NCI-H2196 treated with DMSO at 0.1 percent for 48 hours (cell line): ENCODE measurements around the gene DUOX1.
"Not testable (repeated sequence)": the region's sequence is repeated elsewhere in the genome, so short reads cannot be mapped to it uniquely, and the experiment has no call there.

ENCODE experiments used
- DNase-seq: peaks from one replicate; lab custom pipeline; 2025; ENCODE audit not compliant: unreplicated experiment; lab: John Stamatoyannopoulos, UW

Gene DUOX1

DNA sequence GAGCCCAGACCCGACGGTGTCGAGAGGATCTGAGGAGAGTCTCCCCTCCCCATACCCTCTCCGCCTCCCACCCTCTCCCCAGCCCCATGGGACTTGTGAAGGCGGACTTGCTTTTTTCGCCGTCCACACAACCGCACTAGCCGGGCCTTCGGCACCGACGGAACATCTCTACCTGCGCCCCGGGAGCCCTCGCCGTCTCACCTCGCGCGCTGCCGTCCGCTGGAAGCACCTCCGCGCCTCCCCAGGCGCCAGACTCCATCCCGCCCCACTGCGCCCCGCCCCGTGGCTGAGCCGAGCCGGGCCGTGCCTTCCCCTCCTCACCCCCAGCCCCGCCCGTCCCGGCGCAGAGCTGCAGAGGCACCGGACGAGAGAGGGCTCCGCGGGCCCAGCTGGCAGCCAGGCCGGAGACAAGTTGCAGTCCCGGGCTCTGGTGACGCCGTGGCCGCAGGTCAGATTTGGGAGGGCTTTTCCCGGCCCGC is at the start of gene DUOX1, which contains the start of gene DUOXA1:
Gene DUOX1, plus strand, starts transcription at position 344 of the 479 bp plus-strand sequence. CDS start 1,973 bp downstream, outside the sequence.
Gene DUOXA1, minus strand, starts transcription at position 229 of the 479 bp plus-strand sequence. CDS start 6,865 bp downstream, outside the sequence.
- DNase-seq, result no peak

GRCh38 chr15:45080593-45080992 is 49.2 kb upstream of the DUOX1 start:
- DNase-seq, result not testable (repeated sequence)

DNA sequence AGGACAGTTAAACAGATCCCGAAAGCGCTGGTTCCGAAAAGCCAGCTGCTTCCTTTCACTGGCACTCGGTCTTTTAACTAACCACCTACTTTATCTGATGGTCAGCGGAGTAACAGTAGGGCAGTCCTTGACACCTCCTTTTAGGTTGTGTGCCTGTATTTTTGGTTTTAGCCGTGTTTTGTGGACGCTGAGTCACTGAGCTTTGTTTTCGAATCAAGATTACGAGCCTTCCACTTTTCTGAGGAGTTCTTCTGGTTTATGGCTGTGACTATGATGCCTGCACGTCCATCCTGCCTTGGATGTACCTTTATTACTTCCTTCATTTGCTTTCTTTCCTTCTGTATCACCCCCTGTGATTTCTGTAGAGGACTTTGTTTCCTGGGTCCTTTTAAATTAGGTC is 47.4 kb upstream of the DUOX1 start:
- not testable (repeated sequence) for DNase-seq

DNA sequence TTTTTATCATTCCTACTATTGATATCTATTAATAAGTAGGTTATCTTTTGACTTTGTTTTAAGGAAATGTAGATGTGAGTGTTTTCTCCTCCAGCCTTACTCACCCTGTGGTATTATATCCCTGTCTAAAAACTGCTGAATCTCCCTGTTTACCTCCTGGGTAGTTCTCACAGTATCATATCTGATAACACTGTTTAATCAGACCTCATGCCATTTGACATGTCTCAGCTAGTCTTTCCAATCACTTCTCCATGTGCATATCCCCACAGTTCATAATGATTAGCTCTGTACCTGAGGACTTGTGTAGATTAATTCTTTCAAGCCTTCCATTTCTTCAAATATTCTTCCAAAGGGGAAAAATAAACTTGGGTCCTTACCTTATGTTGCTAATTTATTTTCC is 46.6 kb upstream of the DUOX1 start:
- DNase-seq, result no peak

GRCh38 chr15:45084163-45084562 is 45.6 kb upstream of the DUOX1 start:
- no peak for DNase-seq

DNA sequence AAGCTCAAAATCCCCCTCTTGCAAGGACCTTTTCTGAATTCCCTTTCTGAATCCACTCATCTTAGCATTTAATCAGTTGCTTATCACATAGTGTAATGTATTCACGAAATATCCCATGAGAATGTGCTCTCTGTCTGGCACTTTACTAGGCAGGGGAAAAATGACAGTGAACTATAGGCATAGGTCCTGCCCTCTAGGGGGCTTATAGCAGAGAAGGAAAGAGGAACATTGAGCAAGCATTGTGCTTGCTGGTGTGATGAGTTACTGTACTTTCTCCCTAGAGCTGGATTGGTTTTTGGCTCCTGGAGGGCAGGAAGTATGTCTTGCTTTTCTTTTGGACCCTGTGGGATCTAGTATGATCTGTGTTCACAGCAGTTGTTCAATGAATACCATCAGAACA is 42.3 kb upstream of the DUOX1 start:
- DNase-seq, result no peak

DNA sequence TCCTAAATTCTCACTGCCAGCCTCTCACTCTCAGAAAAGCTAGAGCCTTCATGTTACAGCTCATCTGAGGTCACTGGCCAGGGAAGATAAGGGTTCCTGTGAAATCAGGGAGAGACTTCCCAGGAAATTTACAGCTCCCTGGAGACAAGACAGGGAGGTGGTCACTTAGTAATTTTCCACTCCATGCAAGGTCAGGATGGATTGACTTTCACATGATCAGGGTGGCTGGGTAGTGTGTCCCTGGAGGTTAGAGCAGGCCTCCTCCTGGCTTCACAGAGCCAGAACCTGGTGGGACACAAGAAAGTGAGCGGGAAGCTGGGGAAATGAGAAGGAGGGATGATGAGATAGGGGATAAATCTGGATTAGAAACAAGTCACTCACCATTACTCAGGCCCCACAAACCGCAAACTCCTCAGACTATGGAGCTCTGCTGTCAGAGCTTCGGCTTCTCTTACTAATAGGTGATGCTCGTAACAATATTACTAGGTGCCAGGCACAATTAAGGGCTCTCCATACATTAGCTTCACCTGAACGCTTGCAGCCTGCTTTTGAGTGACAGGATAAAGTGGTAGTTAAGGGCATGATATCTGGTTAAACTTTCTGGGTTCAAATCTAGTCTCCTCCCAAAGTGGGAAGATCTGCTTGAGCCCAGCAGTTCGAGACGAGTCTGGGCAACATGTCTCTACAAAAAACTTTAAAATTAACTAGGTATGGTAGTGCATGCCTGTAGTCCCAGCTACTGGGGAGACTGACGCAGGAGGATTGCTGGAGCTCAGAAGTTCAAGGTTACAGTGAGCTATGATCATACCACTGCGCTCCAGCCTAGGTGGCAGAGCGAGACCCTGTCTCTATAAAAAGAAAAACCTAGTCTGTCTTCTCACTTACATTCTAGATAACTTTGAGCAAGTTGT is 40.7 kb upstream of the DUOX1 start:
- no peak for DNase-seq

DNA sequence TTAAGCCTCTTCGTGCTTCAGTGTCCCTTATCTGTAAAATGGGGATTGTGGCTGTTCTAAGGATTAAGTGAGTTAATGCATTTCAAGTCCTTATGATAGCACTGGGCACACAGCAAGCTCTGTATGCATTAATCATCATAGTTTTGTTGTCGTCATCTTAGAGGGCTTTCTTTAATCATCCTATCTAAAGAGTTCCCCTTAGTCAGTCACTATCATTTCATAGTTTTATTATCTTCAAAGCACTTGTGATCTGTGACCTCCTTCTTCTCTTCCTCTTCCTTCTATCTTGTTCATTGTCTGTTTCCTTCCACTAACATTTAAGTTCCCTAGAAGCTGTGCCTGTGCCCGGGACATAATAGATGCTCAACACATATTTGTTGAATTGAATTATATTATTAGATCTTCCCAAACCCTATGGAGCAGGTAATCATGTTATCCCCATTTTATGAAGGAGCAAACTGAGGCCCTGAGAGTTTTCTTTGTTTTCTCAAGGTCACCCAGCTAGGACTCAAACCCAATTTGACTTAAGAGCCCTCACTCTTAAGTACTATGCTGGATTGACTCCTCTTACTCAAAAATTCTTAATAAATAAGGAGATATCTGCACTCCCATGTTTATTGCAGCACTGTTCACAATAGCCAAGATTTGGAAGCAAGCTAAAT is 40.0 kb upstream of the DUOX1 start:
- no peak for DNase-seq

GRCh38 chr15:45091161-45091560 is 38.6 kb upstream of the DUOX1 start:
- no peak for DNase-seq

DNA sequence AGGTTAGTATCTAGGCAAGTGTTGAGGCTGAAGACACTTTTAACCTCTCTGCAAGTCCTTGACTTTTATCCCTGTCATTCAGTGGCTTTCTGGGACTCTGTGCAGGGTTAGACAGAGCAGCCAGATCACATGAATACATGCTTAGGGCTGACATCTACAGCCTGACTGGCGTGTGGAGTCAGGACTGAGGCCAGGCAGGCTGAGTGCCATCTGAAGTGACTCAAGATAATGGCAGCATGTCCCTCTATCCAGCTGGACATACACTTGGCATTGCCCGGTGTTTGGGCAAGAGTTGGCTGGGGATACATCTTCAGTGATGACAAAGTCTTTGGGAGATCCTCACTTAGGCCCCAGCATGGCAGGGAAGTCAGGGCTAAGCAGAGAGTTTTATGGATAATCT is 38.2 kb upstream of the DUOX1 start:
- DNase-seq, result no peak

DNA sequence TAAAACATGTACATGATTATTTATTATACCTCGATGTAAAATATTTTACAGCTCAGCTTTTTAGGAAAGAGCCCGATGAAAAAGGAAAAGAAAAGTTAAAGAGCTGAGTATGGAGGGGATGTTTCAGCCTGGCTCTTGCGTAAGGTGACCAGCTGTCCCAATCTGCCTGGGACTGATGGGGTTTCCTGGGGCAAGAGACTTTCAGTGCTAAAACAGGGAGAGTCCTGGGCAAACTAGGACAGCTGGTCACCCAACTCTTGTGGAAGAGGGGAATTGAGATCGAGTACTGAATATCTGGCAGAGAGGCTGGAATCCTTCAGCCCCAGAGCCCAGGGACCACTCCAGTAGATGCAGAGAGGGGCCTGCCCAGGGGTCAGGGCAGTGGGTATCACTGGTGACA is 36.8 kb upstream of the DUOX1 start:
- DNase-seq, result no peak

GRCh38 chr15:45093622-45094357 is 36.0 kb upstream of the DUOX1 start:
- DNase-seq, result no peak

GRCh38 chr15:45094358-45094730 is 35.5 kb upstream of the DUOX1 start:
- no peak for DNase-seq

- DNase-seq, result no peak
These were observed 34.1 kb upstream of the DUOX1 start for GRCh38 chr15:45095661-45096060.

- DNase-seq, result no peak
These were observed 32.3 kb upstream of the DUOX1 start for GRCh38 chr15:45097466-45097865.

DNA sequence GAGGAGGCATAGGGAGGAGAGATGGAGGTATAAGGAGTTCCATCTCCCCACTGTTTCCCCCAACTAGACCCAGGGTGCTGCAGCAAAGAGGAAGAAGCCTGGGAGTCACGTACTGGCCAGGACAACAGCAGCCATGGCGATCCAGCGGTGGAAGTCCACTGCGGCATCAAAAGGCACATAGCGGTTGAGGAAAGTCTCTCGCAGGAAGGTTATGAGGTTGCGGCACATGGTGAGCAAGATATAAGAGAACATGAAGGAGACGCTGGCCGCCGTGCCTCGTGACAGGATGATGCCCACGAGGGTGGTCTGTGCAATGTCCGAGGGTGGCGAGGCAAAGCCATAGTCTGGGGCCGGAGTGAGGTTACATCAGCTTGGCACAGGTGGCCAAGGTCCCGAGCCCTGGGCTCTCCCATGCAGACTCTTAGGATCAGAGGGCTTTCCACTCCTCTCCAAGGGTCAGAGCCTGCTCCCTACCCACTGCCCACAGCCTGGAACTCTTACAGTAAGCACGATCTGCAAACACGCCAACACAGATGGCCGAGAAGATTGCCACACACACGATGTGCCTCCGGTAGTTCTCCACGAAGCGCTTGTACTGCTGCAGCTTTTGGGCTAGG is 30.1 kb upstream of the DUOX1 start:
- DNase-seq, result no peak

DNA sequence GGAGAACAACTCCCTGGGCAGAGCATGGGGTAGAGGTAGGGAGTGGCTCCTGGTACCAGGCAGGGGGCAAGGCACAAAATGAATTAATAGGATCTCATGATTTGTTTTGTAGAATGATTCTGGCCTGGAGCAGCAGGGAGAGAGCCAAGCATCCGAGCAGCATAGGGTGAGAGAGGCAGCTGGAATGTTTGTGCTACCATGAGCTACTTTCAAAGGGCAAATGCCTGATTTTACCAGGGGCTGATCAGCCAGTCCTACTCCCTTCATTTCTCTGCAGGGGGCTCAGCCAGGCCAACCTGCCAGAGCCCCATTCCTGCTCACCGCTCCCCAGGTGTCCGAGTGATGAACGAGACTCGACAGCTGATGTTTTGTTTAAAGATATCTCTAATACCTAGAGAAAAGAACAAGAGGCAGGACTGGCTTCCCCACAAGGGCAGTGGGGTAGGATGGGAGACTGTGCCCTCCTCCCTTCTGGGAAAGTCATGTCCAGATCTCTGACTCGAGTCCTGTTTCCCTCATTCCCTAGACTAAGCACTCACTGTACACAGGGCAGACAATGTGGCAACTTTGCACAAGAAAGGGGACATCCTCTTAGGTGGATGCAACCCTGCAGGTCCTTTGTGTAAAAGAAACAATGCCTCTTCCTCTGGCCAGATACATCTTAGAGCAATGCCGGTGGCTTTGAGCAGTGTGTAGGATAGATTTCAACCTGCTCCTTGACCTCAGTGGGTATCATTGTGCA is 28.7 kb upstream of the DUOX1 start:
- no peak for DNase-seq

- no peak for DNase-seq
These were observed 28.0 kb upstream of the DUOX1 start for GRCh38 chr15:45101749-45102148.

- no peak for DNase-seq
These were observed 27.6 kb upstream of the DUOX1 start for GRCh38 chr15:45102226-45102625.

DNA sequence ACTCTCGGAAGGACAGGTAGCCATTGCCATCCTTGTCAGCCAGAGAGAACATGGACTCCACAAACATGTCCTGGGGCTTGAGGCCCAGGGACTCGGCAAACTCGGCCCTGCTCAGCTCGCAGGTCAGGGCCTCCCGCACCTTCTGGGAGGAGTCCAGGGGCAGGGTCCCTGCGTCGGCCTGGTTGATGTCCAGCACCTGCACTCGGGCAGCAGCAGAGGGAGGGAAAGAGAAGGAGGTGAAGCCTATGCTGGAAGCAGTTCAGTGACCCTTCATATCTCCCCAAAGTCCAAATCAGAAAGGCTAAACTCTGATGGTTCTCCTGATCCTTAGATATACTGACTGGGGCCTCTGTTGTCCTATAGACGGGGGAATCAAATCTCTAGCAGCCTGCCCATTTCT is 25.6 kb upstream of the DUOX1 start:
- not testable (repeated sequence) for DNase-seq
